Stomach (tissue), 4 donors: ENCODE measurements around the gene TDO2.

Experiments used
- CTCF ChIP-seq, 7 experiments: fragments of 450-650 bp in 4 of 7; fragments of 200-600 bp in 3 of 7; sonication (generic) in 3 of 7; IDR thresholded peaks; one replicate each; pipeline ENCODE4 v1.5.1; 2016 to 2019; ENCODE audit warnings: antibody characterized with exemption in 7 of 7, control low read depth in 2 of 7, mild to moderate bottlenecking in 1 of 7
- EP300 ChIP-seq: sonication (generic); formaldehyde crosslinking; IDR thresholded peaks from one replicate; pipeline ENCODE4 v1.6.1; 2017; ENCODE audit warnings: antibody characterized with exemption
- POLR2AphosphoS5 ChIP-seq, 3 donors: sonication (generic); formaldehyde crosslinking; IDR thresholded peaks; one replicate each; pipeline ENCODE4 v1.6.1; 2016; ENCODE audit warnings: antibody characterized with exemption in 3 of 3

- TF ChIP-seq CTCF (IDR thresholded peaks at IDR 0.05) (no peak), EP300 (no peak), POLR2AphosphoS5 (IDR thresholded peaks at IDR 0.05) (no peak)
These were observed 63.4 kb downstream of the TDO2 start for GRCh38 chr4:155966731-155967395.
